ENCODE measurements around the gene PPCS.

PPCS gene

GRCh38 chr1:42424201-42424600, 32.1 kb upstream of the PPCS start:
- no peak for TF ChIP-seq Cebpa-rat (IDR thresholded peaks at IDR 0.05)
- no peak overlapping the region for H3K27ac ChIP-seq
- H3K27me3 ChIP-seq, result no peaks in the 10 kb centered on the region
- no peak overlapping the region for H3K4me2 ChIP-seq
- no peaks in the 10 kb centered on the region for H3K9me3 ChIP-seq
- no peak overlapping the region for H3K9ac ChIP-seq
- H4K20me1 ChIP-seq, result no peaks in the 10 kb centered on the region
- no peak overlapping the region for H3K4me3 ChIP-seq
- H3K36me3 ChIP-seq, result no peaks in the 10 kb centered on the region
- peaks cover 6% of the 10 kb centered on the region; the same call in 1 of the 2 replicates for H3K4me1 ChIP-seq

- Histone ChIP-seq H3K27me3 (no peaks in the 10 kb centered on the region), H3K4me2 (no peak overlapping the region), H3K4me3 (no peak overlapping the region), H3K27ac (no peak overlapping the region), H3K9ac (no peak overlapping the region), H3K4me1 (peaks cover 16% of the 10 kb centered on the region), H4K20me1 (no peaks in the 10 kb centered on the region), H3K9me3 (no peaks in the 10 kb centered on the region), H3K36me3 (no peaks in the 10 kb centered on the region)
- TF ChIP-seq Cebpa-rat (IDR thresholded peaks at IDR 0.05), result no peak
Observed at GRCh38 chr1:42427240-42427639, 29.1 kb upstream of the PPCS start.

- no peaks in the 10 kb centered on the region for H3K27me3 ChIP-seq
- no peaks in the 10 kb centered on the region for H4K20me1 ChIP-seq
- no peak overlapping the region for H3K9ac ChIP-seq
- no peak overlapping the region for H3K4me3 ChIP-seq
- H3K9me3 ChIP-seq, result no peaks in the 10 kb centered on the region
- H3K4me1 ChIP-seq, result peaks cover 10% of the 10 kb centered on the region
- no peak overlapping the region for H3K27ac ChIP-seq
- no peaks in the 10 kb centered on the region for H3K36me3 ChIP-seq
- no peak overlapping the region for H3K4me2 ChIP-seq
- no peak for TF ChIP-seq Cebpa-rat (IDR thresholded peaks at IDR 0.05)
Observed at GRCh38 chr1:42429603-42430002, 26.7 kb upstream of the PPCS start.

- Histone ChIP-seq H3K27ac (no peak overlapping the region), H3K9ac (no peak overlapping the region), H3K36me3 (no peaks in the 10 kb centered on the region), H3K9me3 (no peaks in the 10 kb centered on the region), H3K4me3 (no peak overlapping the region), H3K27me3 (no peaks in the 10 kb centered on the region), H3K4me1 (peaks cover 10% of the 10 kb centered on the region), H4K20me1 (no peaks in the 10 kb centered on the region), H3K4me2 (peak overlapping the region; percentile 55)
- TF ChIP-seq Cebpa-rat (IDR thresholded peaks at IDR 0.05), result no peak
Observed at GRCh38 chr1:42430286-42431135, 25.8 kb upstream of the PPCS start.

- H3K4me1 ChIP-seq, result peaks cover 10% of the 10 kb centered on the region
- H3K27ac ChIP-seq, result no peak overlapping the region
- H3K36me3 ChIP-seq, result no peaks in the 10 kb centered on the region
- H3K9me3 ChIP-seq, result no peaks in the 10 kb centered on the region
- no peaks in the 10 kb centered on the region for H3K27me3 ChIP-seq
- H4K20me1 ChIP-seq, result no peaks in the 10 kb centered on the region
- H3K9ac ChIP-seq, result no peak overlapping the region
- no peak overlapping the region for H3K4me3 ChIP-seq
- no peak overlapping the region for H3K4me2 ChIP-seq
- no peak for TF ChIP-seq Cebpa-rat (IDR thresholded peaks at IDR 0.05)
Observed at GRCh38 chr1:42431514-42431913, 24.8 kb upstream of the PPCS start.

GRCh38 chr1:42432714-42433113, 23.6 kb upstream of the PPCS start:
- no peak overlapping the region for H3K9ac ChIP-seq
- H3K27me3 ChIP-seq, result no peaks in the 10 kb centered on the region
- no peaks in the 10 kb centered on the region for H3K9me3 ChIP-seq
- H3K36me3 ChIP-seq, result no peaks in the 10 kb centered on the region
- no peak for TF ChIP-seq Cebpa-rat (IDR thresholded peaks at IDR 0.05)
- no peak overlapping the region for H3K4me2 ChIP-seq
- no peak overlapping the region for H3K4me3 ChIP-seq
- no peak overlapping the region for H3K27ac ChIP-seq
- H4K20me1 ChIP-seq, result no peaks in the 10 kb centered on the region
- peaks cover 10% of the 10 kb centered on the region for H3K4me1 ChIP-seq

GRCh38 chr1:42433369-42433768, 23.0 kb upstream of the PPCS start:
- no peak for TF ChIP-seq Cebpa-rat (IDR thresholded peaks at IDR 0.05)
- Histone ChIP-seq H3K27me3 (no peaks in the 10 kb centered on the region), H3K36me3 (no peaks in the 10 kb centered on the region), H3K4me1 (peaks cover 10% of the 10 kb centered on the region), H4K20me1 (no peaks in the 10 kb centered on the region), H3K4me3 (no peak overlapping the region), H3K9me3 (no peaks in the 10 kb centered on the region), H3K27ac (no peak overlapping the region), H3K4me2 (no peak overlapping the region), H3K9ac (no peak overlapping the region)

GRCh38 chr1:42434340-42434739, 22.0 kb upstream of the PPCS start:
- Histone ChIP-seq H3K4me1 (peaks cover 10% of the 10 kb centered on the region), H3K27ac (no peak overlapping the region), H3K4me3 (no peak overlapping the region), H3K36me3 (no peaks in the 10 kb centered on the region), H3K27me3 (no peaks in the 10 kb centered on the region), H4K20me1 (no peaks in the 10 kb centered on the region), H3K4me2 (no peak overlapping the region), H3K9ac (no peak overlapping the region), H3K9me3 (no peaks in the 10 kb centered on the region)
- TF ChIP-seq Cebpa-rat (IDR thresholded peaks at IDR 0.05), result no peak

GRCh38 chr1:42439940-42440339, 16.4 kb upstream of the PPCS start:
- no peaks in the 10 kb centered on the region for H3K36me3 ChIP-seq
- no peaks in the 10 kb centered on the region for H3K4me1 ChIP-seq
- no peak overlapping the region for H3K4me2 ChIP-seq
- H3K4me3 ChIP-seq, result no peak overlapping the region
- no peak for TF ChIP-seq Cebpa-rat (IDR thresholded peaks at IDR 0.05)
- H3K27ac ChIP-seq, result no peak overlapping the region
- no peaks in the 10 kb centered on the region for H3K27me3 ChIP-seq
- H3K9me3 ChIP-seq, result no peaks in the 10 kb centered on the region
- H4K20me1 ChIP-seq, result no peaks in the 10 kb centered on the region
- H3K9ac ChIP-seq, result no peak overlapping the region

- Histone ChIP-seq H3K4me3 (no peak overlapping the region), H3K9me3 (no peaks in the 10 kb centered on the region), H4K20me1 (no peaks in the 10 kb centered on the region), H3K4me1 (no peaks in the 10 kb centered on the region), H3K27ac (no peak overlapping the region), H3K27me3 (no peaks in the 10 kb centered on the region), H3K36me3 (no peaks in the 10 kb centered on the region), H3K9ac (no peak overlapping the region), H3K4me2 (no peak overlapping the region)
- TF ChIP-seq Cebpa-rat (IDR thresholded peaks at IDR 0.05), result no peak
Observed at GRCh38 chr1:42442662-42443061, 13.7 kb upstream of the PPCS start.

All from BLaER1 (cell line).